HFF-Myc (cell line): ENCODE results near the gene NSMF.

Source experiments
- DNase-seq: peaks from one replicate; pipeline ENCODE4 v3.0.0-alpha.2; 2011; ENCODE audit warnings: low read depth; ENCODE audit errors: extremely low read depth
- H3K4me3 ChIP-seq: replicated peaks from 2 replicates; pipeline ENCODE4 v1.5.1; 2011; ENCODE audit warnings: low read depth, mild to moderate bottlenecking, control low read depth, low read length
- TF ChIP-seq, protein P1 (sequence below): IDR thresholded peaks from 2 replicates; pipeline ENCODE4 v1.5.1; 2012; ENCODE audit warnings: mild to moderate bottlenecking, low read depth, low read length, control low read depth; ENCODE audit errors: missing control alignments

NSMF gene

DNA sequence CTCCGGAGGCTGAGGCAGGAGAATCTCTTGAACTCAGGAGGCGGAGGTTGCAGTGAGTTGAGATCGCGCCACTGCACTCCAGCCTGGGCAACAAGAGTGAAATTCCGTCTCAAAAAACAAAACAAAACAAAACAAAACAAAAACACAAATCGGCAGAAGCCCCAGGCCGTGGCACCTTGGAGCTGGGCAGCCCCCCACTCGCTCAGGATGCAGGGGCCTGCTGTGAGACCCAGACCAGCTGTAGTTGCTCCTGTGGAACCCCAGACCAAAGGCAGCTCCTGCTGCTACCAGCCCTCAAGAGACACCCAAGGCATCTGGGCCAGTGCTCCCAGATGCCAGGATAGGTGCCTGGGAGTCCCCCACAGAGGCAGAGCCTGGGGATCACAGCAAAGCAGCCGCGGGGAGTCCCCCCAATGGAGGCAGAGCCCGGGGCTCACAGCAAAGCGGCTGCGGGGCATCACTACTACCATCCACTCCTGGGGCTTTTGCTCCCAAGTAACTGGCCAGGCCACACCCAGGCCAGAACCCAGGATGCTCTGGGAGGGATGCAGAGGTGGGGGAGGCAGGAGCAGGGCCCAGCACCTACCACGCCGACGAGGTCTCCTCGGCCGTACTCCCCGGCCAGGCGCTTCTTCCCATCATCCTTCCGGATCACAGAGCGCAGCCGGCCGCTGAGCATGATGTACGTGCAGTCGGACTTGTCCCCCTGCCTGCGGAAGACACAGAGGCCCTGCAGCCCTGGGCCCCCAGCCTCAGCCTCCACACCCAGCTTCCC lies 37.7 kb upstream of the NSMF start:
- TF ChIP-seq, protein P1, sequence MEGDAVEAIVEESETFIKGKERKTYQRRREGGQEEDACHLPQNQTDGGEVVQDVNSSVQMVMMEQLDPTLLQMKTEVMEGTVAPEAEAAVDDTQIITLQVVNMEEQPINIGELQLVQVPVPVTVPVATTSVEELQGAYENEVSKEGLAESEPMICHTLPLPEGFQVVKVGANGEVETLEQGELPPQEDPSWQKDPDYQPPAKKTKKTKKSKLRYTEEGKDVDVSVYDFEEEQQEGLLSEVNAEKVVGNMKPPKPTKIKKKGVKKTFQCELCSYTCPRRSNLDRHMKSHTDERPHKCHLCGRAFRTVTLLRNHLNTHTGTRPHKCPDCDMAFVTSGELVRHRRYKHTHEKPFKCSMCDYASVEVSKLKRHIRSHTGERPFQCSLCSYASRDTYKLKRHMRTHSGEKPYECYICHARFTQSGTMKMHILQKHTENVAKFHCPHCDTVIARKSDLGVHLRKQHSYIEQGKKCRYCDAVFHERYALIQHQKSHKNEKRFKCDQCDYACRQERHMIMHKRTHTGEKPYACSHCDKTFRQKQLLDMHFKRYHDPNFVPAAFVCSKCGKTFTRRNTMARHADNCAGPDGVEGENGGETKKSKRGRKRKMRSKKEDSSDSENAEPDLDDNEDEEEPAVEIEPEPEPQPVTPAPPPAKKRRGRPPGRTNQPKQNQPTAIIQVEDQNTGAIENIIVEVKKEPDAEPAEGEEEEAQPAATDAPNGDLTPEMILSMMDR: no peak
- no peak for DNase-seq

DNA sequence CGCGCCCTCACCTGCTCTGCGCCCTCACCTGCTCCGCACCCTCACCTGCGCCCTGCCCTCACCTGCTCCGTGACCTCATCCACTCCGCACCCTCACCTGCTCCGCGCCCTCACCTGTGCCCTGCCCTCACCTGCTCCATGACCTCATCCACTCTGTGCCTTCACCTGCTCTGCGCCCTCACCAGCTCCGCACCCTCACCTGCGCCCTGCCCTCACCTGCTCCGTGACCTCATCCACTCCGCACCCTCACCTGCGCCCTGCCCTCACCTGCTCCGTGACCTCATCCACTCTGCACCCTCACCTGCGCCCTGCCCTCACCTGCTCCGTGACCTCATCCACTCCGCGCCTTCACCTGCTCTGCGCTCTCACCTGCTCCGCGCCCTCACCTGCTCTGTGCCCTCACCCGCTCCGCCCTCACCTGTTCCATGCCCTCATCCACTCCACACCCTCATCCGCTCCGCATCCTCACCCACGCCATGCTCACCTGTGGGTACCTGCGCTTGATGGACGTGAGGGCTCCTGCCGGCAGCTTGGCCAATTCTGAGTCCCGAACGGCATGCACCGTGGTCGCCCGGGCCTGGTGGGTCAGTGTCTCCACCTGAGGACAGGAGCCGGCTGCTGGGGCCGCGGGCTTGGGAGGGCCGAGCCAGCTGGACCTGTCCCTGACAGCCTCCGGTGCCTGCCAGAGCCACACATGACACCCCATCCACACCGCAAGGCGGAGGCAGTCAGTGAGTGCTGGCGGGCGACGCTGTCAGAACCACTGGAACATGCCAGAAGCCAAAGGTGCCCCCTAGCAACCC lies 35.6 kb upstream of the NSMF start:
- TF ChIP-seq, protein P1: no peak
- no peak overlapping the region for H3K4me3 ChIP-seq
- DNase-seq: no peak

More for the DNA sequence above, 37.7 kb upstream of the NSMF start:
- no peak overlapping the region for H3K4me3 ChIP-seq

DNA sequence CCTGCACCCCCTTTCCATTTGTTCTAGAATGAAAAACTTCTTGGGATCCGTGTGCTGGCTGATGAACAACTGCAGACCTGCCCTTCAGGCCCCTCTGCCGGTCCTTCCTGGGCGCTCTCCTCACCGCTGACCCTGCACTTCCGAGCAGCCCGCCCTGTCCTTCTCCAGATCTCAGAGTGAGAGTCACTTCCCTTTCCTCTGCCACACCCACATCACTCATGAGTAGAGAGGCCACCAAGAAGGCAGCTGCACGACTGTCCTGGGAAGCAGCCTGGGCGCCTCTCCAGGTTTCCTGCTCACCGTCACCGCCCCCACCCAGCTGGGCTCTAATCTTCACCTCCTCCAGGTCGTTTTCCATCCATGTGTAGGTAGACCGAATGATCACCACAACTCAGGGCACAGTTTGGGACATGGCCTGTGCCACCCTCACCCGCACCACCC lies 35.0 kb upstream of the NSMF start:
- no peak overlapping the region for H3K4me3 ChIP-seq
- TF ChIP-seq, protein P1: no peak
- DNase-seq: no peak

DNA sequence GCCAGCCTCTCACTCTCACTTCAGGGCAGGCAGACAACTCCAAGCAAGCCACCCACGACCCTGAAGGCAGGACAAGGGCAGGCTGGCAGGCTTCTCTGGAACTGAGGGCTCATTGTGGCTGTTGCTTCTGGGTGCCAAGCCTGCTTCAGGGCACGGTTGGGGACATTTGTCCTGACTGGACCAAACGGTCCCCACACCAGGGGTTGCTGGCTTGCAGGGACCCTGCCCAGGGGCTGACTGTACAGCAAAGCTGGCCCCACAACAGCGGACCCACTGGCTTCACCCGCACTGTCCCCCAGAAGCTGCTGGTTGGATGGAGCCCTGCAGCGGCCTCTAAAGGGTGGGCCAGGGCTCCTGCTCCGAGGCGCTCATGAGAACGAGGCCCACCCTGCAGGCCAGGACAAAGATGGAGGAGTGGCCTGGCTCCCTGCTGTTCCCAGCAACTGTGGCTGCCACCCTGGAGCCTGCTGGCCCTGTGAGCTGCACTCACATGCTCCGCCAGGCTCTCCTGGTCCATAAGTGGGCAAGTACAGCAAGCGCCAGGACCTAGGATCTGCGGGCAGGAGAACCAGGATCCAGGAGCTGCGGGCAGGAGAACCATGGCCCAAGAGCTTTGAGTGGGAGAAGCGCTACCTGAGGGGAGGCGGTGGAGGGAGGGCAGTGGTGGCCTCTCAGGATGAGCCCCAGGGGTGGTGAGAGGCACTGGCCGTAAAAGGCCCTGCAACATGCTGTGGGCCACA lies 34.4 kb upstream of the NSMF start:
- TF ChIP-seq, protein P1: no peak
- DNase-seq: no peak
- H3K4me3 ChIP-seq: no peak overlapping the region

- no peak overlapping the region for H3K4me3 ChIP-seq
- no peak for DNase-seq
- TF ChIP-seq, protein P1: no peak
Observed at GRCh38 chr9:137492464-137493363, 33.6 kb upstream of the NSMF start.
